LNCaP clone FGC (cell line): ENCODE measurements around the gene XRN2.
"Not testable (repeated sequence)": the region's sequence is repeated elsewhere in the genome, so short reads cannot be mapped to it uniquely, and the experiment has no call there.

ENCODE experiments used
- DNase-seq: peaks from one replicate; pipeline ENCODE4 v3.0.0-alpha.2; 2011; ENCODE audit warnings: low read depth
- H3K4me3 ChIP-seq: 2 replicates; pipeline ENCODE4 v1.5.1; 2011; ENCODE audit warnings: mild to moderate bottlenecking, low read depth, low read length, control low read depth
- TF ChIP-seq, protein P1 (sequence below): IDR thresholded peaks from 2 replicates; pipeline ENCODE4 v1.5.1; 2012; ENCODE audit warnings: mild to moderate bottlenecking; ENCODE audit not compliant: control insufficient read depth, insufficient read depth; ENCODE audit errors: extremely low read depth

Gene XRN2

DNA sequence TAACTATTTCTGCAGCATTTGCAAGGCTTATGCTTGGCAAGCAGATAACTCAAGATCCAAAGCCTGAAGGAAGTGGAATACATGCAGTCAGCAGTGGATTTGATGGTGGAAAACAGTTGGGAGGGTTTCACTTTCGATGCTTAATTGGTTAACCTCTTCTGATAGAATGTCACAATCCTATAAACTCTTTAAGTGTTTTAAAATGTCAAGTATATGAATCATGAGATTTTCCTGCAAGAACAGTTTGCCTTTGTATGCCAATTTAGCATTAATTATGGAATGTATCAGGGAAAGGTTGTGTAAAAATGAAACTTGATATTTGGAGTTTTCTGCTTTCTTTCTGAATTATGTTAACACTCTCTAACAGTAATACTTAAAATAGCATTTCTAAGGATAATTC is 57.6 kb downstream of the XRN2 start:
- TF ChIP-seq, protein P1, sequence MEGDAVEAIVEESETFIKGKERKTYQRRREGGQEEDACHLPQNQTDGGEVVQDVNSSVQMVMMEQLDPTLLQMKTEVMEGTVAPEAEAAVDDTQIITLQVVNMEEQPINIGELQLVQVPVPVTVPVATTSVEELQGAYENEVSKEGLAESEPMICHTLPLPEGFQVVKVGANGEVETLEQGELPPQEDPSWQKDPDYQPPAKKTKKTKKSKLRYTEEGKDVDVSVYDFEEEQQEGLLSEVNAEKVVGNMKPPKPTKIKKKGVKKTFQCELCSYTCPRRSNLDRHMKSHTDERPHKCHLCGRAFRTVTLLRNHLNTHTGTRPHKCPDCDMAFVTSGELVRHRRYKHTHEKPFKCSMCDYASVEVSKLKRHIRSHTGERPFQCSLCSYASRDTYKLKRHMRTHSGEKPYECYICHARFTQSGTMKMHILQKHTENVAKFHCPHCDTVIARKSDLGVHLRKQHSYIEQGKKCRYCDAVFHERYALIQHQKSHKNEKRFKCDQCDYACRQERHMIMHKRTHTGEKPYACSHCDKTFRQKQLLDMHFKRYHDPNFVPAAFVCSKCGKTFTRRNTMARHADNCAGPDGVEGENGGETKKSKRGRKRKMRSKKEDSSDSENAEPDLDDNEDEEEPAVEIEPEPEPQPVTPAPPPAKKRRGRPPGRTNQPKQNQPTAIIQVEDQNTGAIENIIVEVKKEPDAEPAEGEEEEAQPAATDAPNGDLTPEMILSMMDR = no peak
- no peak overlapping the region for H3K4me3 ChIP-seq
- no peak for DNase-seq

DNA sequence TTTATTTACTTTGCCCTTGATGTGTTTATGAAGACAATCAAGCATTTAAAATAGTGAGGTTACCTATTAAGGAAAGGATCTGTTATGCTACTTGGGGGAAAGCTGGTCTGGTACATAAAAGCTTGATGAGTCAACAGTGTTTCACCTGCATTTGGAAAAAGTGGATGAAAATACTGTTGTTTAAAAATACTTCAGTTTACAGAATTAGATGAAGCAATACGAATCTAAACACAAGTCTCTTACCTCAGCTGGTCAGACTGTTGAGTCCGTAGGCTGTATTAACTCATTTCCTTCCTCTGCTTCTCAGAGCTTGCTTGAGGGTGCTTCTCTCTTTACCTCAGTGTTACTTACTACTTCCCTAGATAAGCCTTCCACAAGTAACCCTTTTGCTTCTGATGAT is 58.1 kb downstream of the XRN2 start:
- TF ChIP-seq, protein P1 = no peak
- DNase-seq = no peak
- no peak overlapping the region for H3K4me3 ChIP-seq

DNA sequence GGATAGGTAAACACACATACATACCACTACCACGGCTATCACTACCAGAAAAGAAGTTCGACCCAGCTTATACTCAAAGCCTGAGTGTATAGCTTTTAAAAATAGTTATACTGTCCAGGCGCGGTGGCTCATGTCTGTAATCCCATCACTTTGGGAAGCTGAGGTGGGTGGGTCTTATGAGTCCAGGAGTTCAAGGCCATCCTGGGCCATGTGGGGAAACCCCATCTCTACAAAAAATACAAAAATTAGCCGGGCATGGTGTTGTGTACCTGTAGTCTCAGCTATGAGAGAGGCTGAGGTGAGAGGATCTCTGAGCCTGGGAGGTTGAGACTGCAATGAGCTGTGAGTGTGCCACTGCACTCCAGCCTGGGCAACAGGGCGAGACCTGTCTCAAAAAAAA is 61.3 kb downstream of the XRN2 start:
- TF ChIP-seq, protein P1 = no peak
- no peak overlapping the region for H3K4me3 ChIP-seq
- DNase-seq = no peak

DNA sequence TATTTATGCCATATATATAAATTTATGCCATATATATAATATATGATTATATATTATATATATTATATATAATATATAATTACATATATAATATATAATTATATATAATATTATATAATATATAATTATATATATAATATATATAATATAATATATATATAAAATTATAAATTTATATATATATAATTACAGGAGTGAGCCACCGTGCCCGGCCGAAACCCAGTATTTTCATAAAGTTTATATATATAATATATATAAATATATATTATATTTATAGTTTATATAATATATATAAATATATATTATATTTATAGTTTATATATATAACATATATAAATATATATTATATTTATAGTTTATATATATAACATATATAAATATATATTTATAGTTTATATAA is 62.6 kb downstream of the XRN2 start:
- no peak for DNase-seq
- TF ChIP-seq, protein P1 = no peak
- H3K4me3 ChIP-seq = no peak overlapping the region

DNA sequence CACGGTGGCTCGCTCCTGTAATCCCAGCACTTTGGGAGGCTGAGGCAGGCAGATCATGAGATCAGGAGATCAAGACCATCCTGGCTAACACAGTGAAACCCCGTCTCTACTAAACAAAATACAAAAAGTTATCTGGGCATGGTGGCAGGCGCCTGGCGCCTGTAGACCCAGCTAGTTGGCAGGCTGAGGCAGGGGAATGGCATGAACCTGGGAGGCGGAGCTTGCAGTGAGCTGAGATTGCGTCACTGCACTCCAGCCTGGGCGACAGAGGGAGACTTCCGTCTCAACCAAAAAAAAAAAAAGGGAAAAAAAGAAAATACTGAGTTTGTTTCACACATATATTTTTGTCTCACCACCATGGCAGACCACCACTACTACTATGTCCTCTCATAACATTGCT is 63.1 kb downstream of the XRN2 start:
- H3K4me3 ChIP-seq, DNase-seq: not testable (repeated sequence)

DNA sequence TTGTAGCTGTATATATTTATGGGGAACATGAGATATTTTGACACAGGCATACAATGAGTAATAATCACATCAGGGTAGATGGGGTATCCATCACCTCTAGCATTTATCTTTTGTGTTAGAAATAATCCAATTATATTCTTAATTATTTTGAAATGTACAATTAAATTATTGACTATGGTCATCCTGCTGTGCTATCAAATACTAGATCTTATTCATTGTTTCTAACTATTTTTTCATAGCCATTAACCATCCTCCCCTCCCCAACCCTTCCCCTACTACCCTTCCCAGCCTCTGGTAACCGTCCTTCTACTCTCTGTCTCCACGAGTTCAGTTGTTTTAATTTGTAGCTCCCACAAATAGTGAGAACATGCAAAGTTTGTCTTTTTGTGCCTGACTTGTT is 65.7 kb downstream of the XRN2 start:
- DNase-seq = no peak
- H3K4me3 ChIP-seq = no peak overlapping the region
- TF ChIP-seq, protein P1 = no peak

DNA sequence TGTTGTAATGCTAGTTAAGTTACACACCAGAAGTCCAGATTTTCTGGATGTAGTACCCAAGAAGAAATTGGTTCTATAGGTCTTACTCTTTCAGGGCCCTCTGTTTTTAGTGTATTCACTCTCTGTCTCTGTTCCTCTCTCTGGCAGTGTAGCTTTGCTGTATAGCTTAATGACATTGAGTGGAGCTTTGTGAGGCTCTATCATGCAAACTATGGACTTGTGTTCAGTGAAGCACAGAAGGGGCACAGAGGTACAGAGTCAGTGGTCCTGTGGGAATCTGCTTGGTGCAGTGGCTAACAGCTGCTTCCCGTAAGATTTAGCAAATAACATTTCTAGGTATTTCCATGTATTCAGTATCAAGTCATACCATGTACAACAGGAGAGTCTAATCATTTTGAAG is 68.1 kb downstream of the XRN2 start:
- TF ChIP-seq, protein P1 = no peak
- no peak for DNase-seq
- H3K4me3 ChIP-seq = no peak overlapping the region

DNA sequence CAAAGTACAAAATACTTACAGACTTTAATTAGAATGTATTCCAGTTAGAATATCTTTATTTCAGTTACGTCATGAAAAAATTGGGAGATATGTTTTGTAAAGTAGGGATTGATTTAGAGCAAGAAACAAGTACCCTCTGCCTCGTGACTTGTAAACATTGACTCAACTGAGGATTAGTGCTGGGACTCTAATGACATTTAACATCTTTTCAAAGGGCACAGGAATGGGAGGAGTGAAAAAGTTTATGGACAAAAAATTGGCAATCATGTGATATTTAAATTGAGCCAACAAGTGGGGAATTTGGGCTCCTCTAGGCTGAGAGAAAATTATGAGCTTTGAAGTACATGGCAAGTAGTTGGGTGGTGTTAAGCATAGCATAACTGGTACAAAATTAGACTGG is 68.9 kb downstream of the XRN2 start:
- H3K4me3 ChIP-seq = no peak overlapping the region
- no peak for DNase-seq
- TF ChIP-seq, protein P1 = no peak
